ENCODE measurements around the gene PCSK6.
A peak's percentile ranks its signal among the peaks of the same experiment; 100 is the strongest.
"Not testable (repeated sequence)": the region's sequence is repeated elsewhere in the genome, so short reads cannot be mapped to it uniquely, and the experiment has no call there.

PCSK6 gene

GRCh38 chr15:101351736-101352135 lies 137.8 kb downstream of the PCSK6 start:
- Histone ChIP-seq H3K4me1 (ENCODE audit: control insufficient read depth in 2 of 2, insufficient read depth in 2 of 2, low read length in 2 of 2) (peaks cover 2 to 3% of the 10 kb centered on the region in 2 donors), H3K9ac (ENCODE audit: low read depth in 1 of 2, low read length in 2 of 2) (no peak overlapping the region), H3K4me3 (ENCODE audit: low read length in 2 of 2) (no peak overlapping the region), H3K27me3 (ENCODE audit: control insufficient read depth in 2 of 2, insufficient read depth in 2 of 2, low read length in 2 of 2) (no peaks in the 10 kb centered on the region), H3K9me3 (ENCODE audit: control insufficient read depth in 2 of 2, low read length in 2 of 2) (no peaks in the 10 kb centered on the region), H3K36me3 (ENCODE audit: control insufficient read depth in 2 of 2, insufficient read depth in 2 of 2, low read length in 2 of 2) (no peaks in the 10 kb centered on the region), H3K27ac (ENCODE audit: low read depth in 2 of 2, low read length in 2 of 2) (no peak overlapping the region)

DNA sequence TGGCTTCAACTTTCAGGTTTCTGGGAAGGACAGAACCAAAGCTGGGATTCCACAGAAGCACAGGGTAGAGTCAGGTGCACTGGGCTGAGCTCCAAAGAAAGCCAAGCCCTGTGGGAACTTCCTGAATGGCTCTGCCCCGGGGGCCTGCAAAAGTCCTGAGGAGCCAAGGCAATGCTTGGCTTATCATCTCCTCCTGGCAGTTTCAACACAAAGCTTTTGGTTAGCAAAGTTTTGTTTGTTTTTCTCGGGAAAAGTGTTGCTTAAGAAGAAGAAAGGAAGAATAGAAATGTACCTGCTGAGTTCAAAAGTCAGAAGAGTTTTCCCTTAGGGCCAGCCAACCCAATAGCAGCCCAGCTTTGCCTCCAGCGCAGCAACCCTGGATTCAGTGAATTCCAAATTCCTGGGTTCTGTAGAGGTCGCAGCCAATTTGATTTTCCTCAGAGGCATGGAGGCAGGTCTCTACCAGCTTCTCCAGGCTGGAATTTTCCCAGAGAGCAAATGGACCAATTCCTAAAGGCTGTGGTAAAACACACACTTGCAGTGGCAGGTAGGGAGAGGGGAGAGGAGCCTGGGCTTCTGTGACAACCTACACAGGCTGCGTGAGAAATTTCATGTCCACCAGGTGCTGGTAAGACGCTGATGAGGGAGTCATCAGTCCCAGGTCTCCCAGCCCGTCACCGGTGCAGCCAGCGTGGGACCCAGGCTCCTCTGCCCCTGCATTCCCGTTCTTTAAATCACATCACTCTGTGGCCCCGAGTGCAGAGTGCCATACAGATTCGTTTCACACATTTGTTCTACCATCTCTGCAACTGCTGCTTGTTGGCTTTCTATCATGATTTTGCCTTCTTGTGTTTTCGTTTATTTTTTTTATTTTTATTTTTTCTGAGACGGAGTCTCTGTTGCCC lies 140.2 kb downstream of the PCSK6 start:
- Histone ChIP-seq H3K9me3 (ENCODE audit: control insufficient read depth in 2 of 2, low read length in 2 of 2) (no peaks in the 10 kb centered on the region), H3K27me3 (ENCODE audit: control insufficient read depth in 2 of 2, insufficient read depth in 2 of 2, low read length in 2 of 2) (no peaks in the 10 kb centered on the region), H3K9ac (ENCODE audit: low read depth in 1 of 2, low read length in 2 of 2) (no peak overlapping the region), H3K4me1 (ENCODE audit: control insufficient read depth in 2 of 2, insufficient read depth in 2 of 2, low read length in 2 of 2) (peaks cover 2 to 3% of the 10 kb centered on the region in 2 donors), H3K27ac (ENCODE audit: low read depth in 2 of 2, low read length in 2 of 2) (no peak overlapping the region), H3K4me3 (ENCODE audit: low read length in 2 of 2) (no peak overlapping the region), H3K36me3 (ENCODE audit: control insufficient read depth in 2 of 2, insufficient read depth in 2 of 2, low read length in 2 of 2) (no peaks in the 10 kb centered on the region)

- Histone ChIP-seq H3K27ac (ENCODE audit: low read depth in 2 of 2, low read length in 2 of 2) (no peak overlapping the region), H3K4me3 (ENCODE audit: low read length in 2 of 2) (no peak overlapping the region), H3K9me3 (ENCODE audit: control insufficient read depth in 2 of 2, low read length in 2 of 2) (no peaks in the 10 kb centered on the region), H3K27me3 (ENCODE audit: control insufficient read depth in 2 of 2, insufficient read depth in 2 of 2, low read length in 2 of 2) (no peaks in the 10 kb centered on the region), H3K4me1 (ENCODE audit: control insufficient read depth in 2 of 2, insufficient read depth in 2 of 2, low read length in 2 of 2) (peaks cover 2 to 3% of the 10 kb centered on the region in 2 donors), H3K36me3 (ENCODE audit: control insufficient read depth in 2 of 2, insufficient read depth in 2 of 2, low read length in 2 of 2) (no peaks in the 10 kb centered on the region), H3K9ac (ENCODE audit: low read depth in 1 of 2, low read length in 2 of 2) (no peak overlapping the region)
Measured at GRCh38 chr15:101348643-101349042, 140.9 kb downstream of the PCSK6 start.

DNA sequence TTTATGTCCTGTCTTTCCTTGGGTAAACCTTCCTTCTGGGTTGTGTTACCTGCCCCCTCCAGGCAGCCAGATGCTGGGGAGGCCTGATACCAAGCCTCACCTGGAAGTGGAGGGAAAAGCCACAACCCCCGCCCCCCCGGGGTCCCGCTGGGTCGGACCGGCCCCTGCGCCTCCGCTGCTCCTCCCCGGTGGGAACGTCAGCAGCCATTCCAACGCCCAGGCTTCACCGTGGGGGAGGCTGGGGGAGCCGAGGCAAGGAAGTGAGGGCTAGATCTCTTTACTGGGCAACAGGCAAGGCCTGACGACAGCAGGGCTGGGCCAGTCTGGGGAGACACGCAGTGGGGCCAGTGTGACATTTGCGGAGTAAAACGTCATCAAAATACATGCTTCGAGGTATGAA lies 141.5 kb downstream of the PCSK6 start:
- no peaks in the 10 kb centered on the region for H3K36me3 ChIP-seq (ENCODE audit: control insufficient read depth in 2 of 2, insufficient read depth in 2 of 2, low read length in 2 of 2)
- H3K27ac ChIP-seq (ENCODE audit: low read depth in 2 of 2, low read length in 2 of 2), result no peak overlapping the region

GRCh38 chr15:101347454-101347853 lies 142.1 kb downstream of the PCSK6 start:
- H3K9me3 ChIP-seq (ENCODE audit: control insufficient read depth in 2 of 2, low read length in 2 of 2), result no peaks in the 10 kb centered on the region
- no peaks in the 10 kb centered on the region for H3K36me3 ChIP-seq (ENCODE audit: control insufficient read depth in 2 of 2, insufficient read depth in 2 of 2, low read length in 2 of 2)
- no peak overlapping the region for H3K9ac ChIP-seq (ENCODE audit: low read depth in 1 of 2, low read length in 2 of 2)
- no peaks in the 10 kb centered on the region for H3K27me3 ChIP-seq (ENCODE audit: control insufficient read depth in 2 of 2, insufficient read depth in 2 of 2, low read length in 2 of 2)
- peaks cover 2 to 3% of the 10 kb centered on the region in 2 donors for H3K4me1 ChIP-seq (ENCODE audit: control insufficient read depth in 2 of 2, insufficient read depth in 2 of 2, low read length in 2 of 2)
- H3K27ac ChIP-seq (ENCODE audit: low read depth in 2 of 2, low read length in 2 of 2), result no peak overlapping the region
- no peak overlapping the region for H3K4me3 ChIP-seq (ENCODE audit: low read length in 2 of 2)

More for the DNA sequence above, 141.5 kb downstream of the PCSK6 start:
- Histone ChIP-seq H3K9ac (ENCODE audit: low read depth in 1 of 2, low read length in 2 of 2) (no peak overlapping the region), H3K27me3 (ENCODE audit: control insufficient read depth in 2 of 2, insufficient read depth in 2 of 2, low read length in 2 of 2) (no peaks in the 10 kb centered on the region), H3K9me3 (ENCODE audit: control insufficient read depth in 2 of 2, low read length in 2 of 2) (no peaks in the 10 kb centered on the region), H3K4me3 (ENCODE audit: low read length in 2 of 2) (no peak overlapping the region), H3K4me1 (ENCODE audit: control insufficient read depth in 2 of 2, insufficient read depth in 2 of 2, low read length in 2 of 2) (peaks cover 2 to 3% of the 10 kb centered on the region in 2 donors)

DNA sequence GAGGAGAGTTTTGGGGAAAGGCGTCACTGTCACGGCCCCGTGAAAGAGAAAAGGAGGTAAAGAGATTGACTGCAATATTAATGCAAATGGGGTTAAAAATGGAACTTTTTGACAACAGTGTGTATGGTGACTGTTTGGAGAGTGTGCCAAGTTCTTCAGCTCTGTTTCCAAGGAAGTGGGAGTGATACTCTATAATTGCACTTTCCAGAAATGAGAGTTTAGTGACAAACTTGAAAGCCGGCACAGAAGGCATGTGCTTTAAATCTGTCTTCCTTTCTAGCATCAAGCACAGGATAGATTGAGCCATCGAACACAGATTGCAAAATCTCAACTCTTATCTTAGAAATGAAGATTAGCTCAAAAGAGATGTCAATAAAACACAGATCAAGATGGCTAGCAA lies 142.6 kb downstream of the PCSK6 start:
- H3K9me3 ChIP-seq (ENCODE audit: control insufficient read depth in 2 of 2, low read length in 2 of 2), result no peaks in the 10 kb centered on the region

DNA sequence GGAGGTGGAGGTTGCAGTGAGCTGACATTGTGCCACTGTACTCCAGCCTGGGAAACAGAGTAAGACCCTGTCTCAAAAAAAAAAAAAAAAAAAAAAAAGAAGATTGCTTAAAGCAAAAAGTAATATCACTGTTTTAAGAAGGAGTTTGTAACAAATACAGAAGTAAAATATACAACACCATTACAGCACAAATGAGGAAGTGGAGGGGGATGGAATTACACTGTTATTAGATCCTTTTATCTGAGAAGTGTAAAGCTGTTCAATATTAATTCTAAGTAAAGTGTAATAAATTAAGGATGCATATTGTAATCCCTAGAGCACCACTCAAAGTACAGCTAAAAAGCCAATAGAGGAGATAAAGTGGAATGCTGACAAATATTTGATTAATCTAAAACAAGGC lies 147.5 kb downstream of the PCSK6 start:
- no peaks in the 10 kb centered on the region for H3K36me3 ChIP-seq (ENCODE audit: control insufficient read depth in 2 of 2, insufficient read depth in 2 of 2, low read length in 2 of 2)
- no peak overlapping the region for H3K4me3 ChIP-seq (ENCODE audit: low read length in 2 of 2)
- H3K9me3 ChIP-seq (ENCODE audit: control insufficient read depth in 2 of 2, low read length in 2 of 2), result no peaks in the 10 kb centered on the region
- H3K27ac ChIP-seq (ENCODE audit: low read depth in 2 of 2, low read length in 2 of 2), result no peak overlapping the region
- H3K27me3 ChIP-seq (ENCODE audit: control insufficient read depth in 2 of 2, insufficient read depth in 2 of 2, low read length in 2 of 2), result no peaks in the 10 kb centered on the region
- H3K9ac ChIP-seq (ENCODE audit: low read depth in 1 of 2, low read length in 2 of 2), result no peak overlapping the region
- H3K4me1 ChIP-seq (ENCODE audit: control insufficient read depth in 2 of 2, insufficient read depth in 2 of 2, low read length in 2 of 2), result no peaks in the 10 kb centered on the region

More for the DNA sequence above, 142.6 kb downstream of the PCSK6 start:
- Histone ChIP-seq H3K36me3 (ENCODE audit: control insufficient read depth in 2 of 2, insufficient read depth in 2 of 2, low read length in 2 of 2) (no peaks in the 10 kb centered on the region), H3K4me3 (ENCODE audit: low read length in 2 of 2) (no peak overlapping the region), H3K27me3 (ENCODE audit: control insufficient read depth in 2 of 2, insufficient read depth in 2 of 2, low read length in 2 of 2) (no peaks in the 10 kb centered on the region), H3K27ac (ENCODE audit: low read depth in 2 of 2, low read length in 2 of 2) (no peak overlapping the region), H3K4me1 (ENCODE audit: control insufficient read depth in 2 of 2, insufficient read depth in 2 of 2, low read length in 2 of 2) (peaks cover 2 to 3% of the 10 kb centered on the region in 2 donors), H3K9ac (ENCODE audit: low read depth in 1 of 2, low read length in 2 of 2) (no peak overlapping the region)

- no peaks in the 10 kb centered on the region for H3K36me3 ChIP-seq (ENCODE audit: control insufficient read depth in 2 of 2, insufficient read depth in 2 of 2, low read length in 2 of 2)
- H3K27me3 ChIP-seq (ENCODE audit: control insufficient read depth in 2 of 2, insufficient read depth in 2 of 2, low read length in 2 of 2), result no peaks in the 10 kb centered on the region
- no peak overlapping the region for H3K4me3 ChIP-seq (ENCODE audit: low read length in 2 of 2)
- no peak overlapping the region for H3K9ac ChIP-seq (ENCODE audit: low read depth in 1 of 2, low read length in 2 of 2)
- H3K27ac ChIP-seq (ENCODE audit: low read depth in 2 of 2, low read length in 2 of 2), result no peak overlapping the region
- no peaks in the 10 kb centered on the region for H3K4me1 ChIP-seq (ENCODE audit: control insufficient read depth in 2 of 2, insufficient read depth in 2 of 2, low read length in 2 of 2)
- H3K9me3 ChIP-seq (ENCODE audit: control insufficient read depth in 2 of 2, low read length in 2 of 2), result no peaks in the 10 kb centered on the region
Measured at GRCh38 chr15:101338502-101339057, 150.9 kb downstream of the PCSK6 start.

DNA sequence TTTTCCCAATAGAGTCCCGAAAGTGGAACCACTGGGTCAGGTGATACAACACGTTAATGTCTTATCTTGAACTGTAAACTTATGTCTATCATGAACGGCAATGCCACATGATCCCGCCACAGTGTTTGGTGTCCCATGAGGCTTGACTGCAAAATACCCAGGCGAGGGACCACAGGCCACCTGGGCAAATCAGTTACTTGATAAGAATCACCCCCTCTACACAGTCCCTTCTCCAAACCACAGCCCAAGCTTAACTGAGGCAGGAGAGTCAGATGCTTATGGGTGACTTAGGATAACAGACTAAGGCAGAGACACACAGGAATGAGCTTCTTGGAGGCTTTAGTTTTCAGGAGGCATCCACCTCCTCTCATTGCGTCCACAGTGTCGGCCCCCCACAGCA lies 151.5 kb downstream of the PCSK6 start:
- no peaks in the 10 kb centered on the region for H3K36me3 ChIP-seq (ENCODE audit: control insufficient read depth in 2 of 2, insufficient read depth in 2 of 2, low read length in 2 of 2)
- no peak overlapping the region for H3K4me3 ChIP-seq (ENCODE audit: low read length in 2 of 2)
- no peak overlapping the region for H3K27ac ChIP-seq (ENCODE audit: low read depth in 2 of 2, low read length in 2 of 2)
- H3K4me1 ChIP-seq (ENCODE audit: control insufficient read depth in 2 of 2, insufficient read depth in 2 of 2, low read length in 2 of 2), result no peaks in the 10 kb centered on the region
- H3K9ac ChIP-seq (ENCODE audit: low read depth in 1 of 2, low read length in 2 of 2), result no peak overlapping the region
- no peaks in the 10 kb centered on the region for H3K27me3 ChIP-seq (ENCODE audit: control insufficient read depth in 2 of 2, insufficient read depth in 2 of 2, low read length in 2 of 2)
- H3K9me3 ChIP-seq (ENCODE audit: control insufficient read depth in 2 of 2, low read length in 2 of 2), result no peaks in the 10 kb centered on the region

GRCh38 chr15:101333907-101334789 lies 155.4 kb downstream of the PCSK6 start:
- H3K4me3 ChIP-seq (ENCODE audit: low read length in 2 of 2); H3K27me3 ChIP-seq (ENCODE audit: control insufficient read depth in 2 of 2, insufficient read depth in 2 of 2, low read length in 2 of 2); H3K4me1 ChIP-seq (ENCODE audit: control insufficient read depth in 2 of 2, insufficient read depth in 2 of 2, low read length in 2 of 2); H3K9ac ChIP-seq (ENCODE audit: low read depth in 1 of 2, low read length in 2 of 2); H3K9me3 ChIP-seq (ENCODE audit: control insufficient read depth in 2 of 2, low read length in 2 of 2); H3K36me3 ChIP-seq (ENCODE audit: control insufficient read depth in 2 of 2, insufficient read depth in 2 of 2, low read length in 2 of 2): not testable (repeated sequence)
- H3K27ac ChIP-seq (ENCODE audit: low read depth in 2 of 2, low read length in 2 of 2), result peak overlapping the region in 1 of 2 donors; percentile 32
